NB4 (cell line): Measurements from ENCODE around the gene ITPRIP.

ENCODE experiments used
- DNase-seq: peaks from one replicate; pipeline ENCODE4 v3.0.0; 2010; ENCODE audit warnings: low read depth
- H3K4me3 ChIP-seq: one replicate; pipeline ENCODE4 v1.5.1; 2011; ENCODE audit warnings: mild to moderate bottlenecking, low read depth, low read length, moderate library complexity
- MYC ChIP-seq: IDR thresholded peaks from 2 replicates; pipeline ENCODE4 v1.6.1; 2011; ENCODE audit warnings: low read depth, low read length
- POLR2A ChIP-seq: IDR thresholded peaks from 2 replicates; pipeline ENCODE4 v1.6.1; 2011; ENCODE audit warnings: mild to moderate bottlenecking; ENCODE audit not compliant: insufficient read length; ENCODE audit errors: extremely low read depth
- TF ChIP-seq, protein P1 (sequence below): IDR thresholded peaks from one replicate; pipeline ENCODE4 v1.5.1; 2012; ENCODE audit warnings: low read depth, low read length
- TF ChIP-seq, protein P2 (sequence below): IDR thresholded peaks from 2 replicates; pipeline ENCODE4 v1.6.1; 2011; ENCODE audit warnings: low read depth, low read length

ITPRIP gene

GRCh38 chr10:104309980-104310978 is 28.0 kb downstream of the ITPRIP start:
- H3K4me3 ChIP-seq = no peak overlapping the region
- TF ChIP-seq, protein P1, sequence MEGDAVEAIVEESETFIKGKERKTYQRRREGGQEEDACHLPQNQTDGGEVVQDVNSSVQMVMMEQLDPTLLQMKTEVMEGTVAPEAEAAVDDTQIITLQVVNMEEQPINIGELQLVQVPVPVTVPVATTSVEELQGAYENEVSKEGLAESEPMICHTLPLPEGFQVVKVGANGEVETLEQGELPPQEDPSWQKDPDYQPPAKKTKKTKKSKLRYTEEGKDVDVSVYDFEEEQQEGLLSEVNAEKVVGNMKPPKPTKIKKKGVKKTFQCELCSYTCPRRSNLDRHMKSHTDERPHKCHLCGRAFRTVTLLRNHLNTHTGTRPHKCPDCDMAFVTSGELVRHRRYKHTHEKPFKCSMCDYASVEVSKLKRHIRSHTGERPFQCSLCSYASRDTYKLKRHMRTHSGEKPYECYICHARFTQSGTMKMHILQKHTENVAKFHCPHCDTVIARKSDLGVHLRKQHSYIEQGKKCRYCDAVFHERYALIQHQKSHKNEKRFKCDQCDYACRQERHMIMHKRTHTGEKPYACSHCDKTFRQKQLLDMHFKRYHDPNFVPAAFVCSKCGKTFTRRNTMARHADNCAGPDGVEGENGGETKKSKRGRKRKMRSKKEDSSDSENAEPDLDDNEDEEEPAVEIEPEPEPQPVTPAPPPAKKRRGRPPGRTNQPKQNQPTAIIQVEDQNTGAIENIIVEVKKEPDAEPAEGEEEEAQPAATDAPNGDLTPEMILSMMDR = no peak
- TF ChIP-seq POLR2A = no peak
- TF ChIP-seq, protein P2, sequence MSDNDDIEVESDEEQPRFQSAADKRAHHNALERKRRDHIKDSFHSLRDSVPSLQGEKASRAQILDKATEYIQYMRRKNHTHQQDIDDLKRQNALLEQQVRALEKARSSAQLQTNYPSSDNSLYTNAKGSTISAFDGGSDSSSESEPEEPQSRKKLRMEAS = no peak
- TF ChIP-seq MYC = no peak

DNA sequence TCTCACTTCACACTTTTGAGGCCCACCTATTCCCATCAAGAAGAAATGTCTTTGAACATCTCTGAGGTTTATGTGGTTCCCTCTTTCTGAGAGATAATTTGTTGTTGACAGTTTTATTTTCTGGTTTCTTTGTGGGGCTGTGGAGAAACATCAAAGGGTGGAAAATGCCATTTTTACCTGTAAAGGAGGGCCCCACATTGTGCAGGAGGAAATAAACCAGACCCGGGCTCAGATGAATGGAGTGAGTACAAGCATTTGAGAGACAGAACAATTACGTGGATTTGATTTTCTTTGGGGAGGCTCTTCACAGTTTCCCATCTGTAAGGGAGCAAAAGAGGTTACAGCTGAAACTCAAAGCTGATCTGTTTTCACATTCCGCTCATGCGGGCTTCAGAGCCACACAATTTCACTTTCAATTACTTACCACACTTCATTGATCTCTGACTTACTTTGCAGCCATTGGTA is 29.8 kb downstream of the ITPRIP start:
- no peak for TF ChIP-seq POLR2A
- TF ChIP-seq, protein P2 = no peak
- TF ChIP-seq MYC = no peak
- TF ChIP-seq, protein P1 = no peak
- no peak for DNase-seq
- H3K4me3 ChIP-seq = no peak overlapping the region

More at GRCh38 chr10:104309980-104310978, 28.0 kb downstream of the ITPRIP start:
- no peak for DNase-seq

- TF ChIP-seq MYC (no peak), POLR2A (no peak)
- TF ChIP-seq, protein P1 = no peak
- TF ChIP-seq, protein P2 = no peak
- DNase-seq = no peak
- no peak overlapping the region for H3K4me3 ChIP-seq
These were observed 30.5 kb downstream of the ITPRIP start for GRCh38 chr10:104307576-104308438.

GRCh38 chr10:104306897-104307296 is 31.4 kb downstream of the ITPRIP start:
- TF ChIP-seq, protein P1 = no peak
- TF ChIP-seq MYC (no peak), POLR2A (no peak)
- TF ChIP-seq, protein P2 = no peak
- no peak overlapping the region for H3K4me3 ChIP-seq
- no peak for DNase-seq

DNA sequence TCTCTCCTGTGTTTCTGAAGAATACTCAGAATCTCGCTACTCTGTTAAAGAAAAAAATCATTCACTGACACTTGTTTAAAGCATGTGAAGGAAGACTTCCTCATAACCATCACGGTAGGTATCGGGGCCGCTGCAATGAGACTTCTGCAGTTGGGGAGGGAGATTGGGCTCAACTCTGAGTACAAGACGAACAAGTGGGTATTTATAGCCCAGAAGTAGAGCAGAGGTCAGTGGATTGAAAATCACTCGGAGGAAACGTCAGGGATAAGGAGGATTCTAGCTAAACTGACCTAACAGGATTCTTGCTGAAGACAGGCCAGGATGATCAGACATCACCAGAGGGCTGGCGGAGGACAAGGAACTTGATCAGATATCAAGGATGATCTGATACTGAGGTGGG is 33.3 kb downstream of the ITPRIP start:
- no peak for TF ChIP-seq POLR2A
- TF ChIP-seq, protein P2 = no peak
- TF ChIP-seq MYC = no peak
- TF ChIP-seq, protein P1 = no peak
- no peak for DNase-seq
- H3K4me3 ChIP-seq = no peak overlapping the region
